Measurements from ENCODE around the gene ESAM. TPM values are rescaled to one million over a fixed set of nuclear protein-coding genes. Genes with fewer than 3 reads are reported as not detected.

Gene ESAM
- total and polyA plus RNA-seq, 2 of the 8 experiments (the other 6 are each of a cell fraction or from before 2014, with no cell fraction given), result 0.09 TPM; not detected in 1

DNA sequence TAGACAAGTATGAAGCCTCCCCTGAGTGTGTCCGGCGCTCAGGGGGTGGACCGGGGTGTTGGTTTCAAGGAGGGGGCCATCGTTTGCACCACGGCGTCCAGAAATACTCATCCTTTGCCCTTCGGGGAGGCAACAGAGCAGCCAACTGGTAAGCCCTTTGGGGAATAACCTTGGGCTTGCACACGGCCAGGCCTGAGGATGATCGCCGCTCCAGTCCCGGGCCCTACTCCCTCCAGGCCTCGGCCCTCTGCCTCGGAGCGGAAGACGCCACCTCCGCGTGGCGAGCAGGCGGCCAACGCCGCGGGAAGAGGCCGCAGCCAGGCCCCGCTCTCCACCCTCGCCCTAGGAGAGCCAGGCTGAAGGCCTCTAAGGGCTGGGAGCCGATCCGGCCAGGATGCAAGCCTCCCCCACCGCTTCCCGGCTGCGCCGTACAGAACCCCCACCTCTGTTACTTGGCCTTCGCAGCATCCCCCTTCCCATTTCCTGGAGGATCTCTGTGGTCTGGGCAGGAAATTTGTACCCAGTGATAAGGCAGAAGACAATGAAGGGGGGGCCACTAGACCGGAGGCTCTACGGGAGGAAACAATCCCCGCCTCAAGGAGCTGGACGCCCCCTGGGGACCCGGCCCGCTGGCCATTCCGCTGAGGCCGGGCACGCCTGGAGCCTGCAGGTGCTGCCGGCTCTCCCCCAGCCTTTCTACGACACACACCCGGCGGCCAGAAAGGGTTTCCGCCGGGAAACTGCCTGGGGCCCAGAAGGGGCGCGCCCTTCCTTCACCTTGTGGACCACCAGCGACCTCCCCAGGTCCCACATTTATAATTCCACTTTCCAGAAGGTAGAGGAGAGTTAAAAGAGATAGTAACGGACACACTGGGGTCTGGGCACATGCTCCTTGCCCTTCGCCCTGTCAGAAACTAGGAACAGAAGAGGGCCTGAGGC is 2.6 kb downstream of the ESAM start (continued):
- no peak for TF ChIP-seq CHD7 (IDR thresholded peaks at IDR 0.05; ENCODE audit: insufficient replicate concordance, low read length)
- peak; percentile 90 for TF ChIP-seq SUZ12 (IDR thresholded peaks at IDR 0.05; ENCODE audit: low read length)
- TF ChIP-seq, protein P1, sequence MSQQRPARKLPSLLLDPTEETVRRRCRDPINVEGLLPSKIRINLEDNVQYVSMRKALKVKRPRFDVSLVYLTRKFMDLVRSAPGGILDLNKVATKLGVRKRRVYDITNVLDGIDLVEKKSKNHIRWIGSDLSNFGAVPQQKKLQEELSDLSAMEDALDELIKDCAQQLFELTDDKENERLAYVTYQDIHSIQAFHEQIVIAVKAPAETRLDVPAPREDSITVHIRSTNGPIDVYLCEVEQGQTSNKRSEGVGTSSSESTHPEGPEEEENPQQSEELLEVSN (IDR thresholded peaks at IDR 0.05), result peak; percentile 98
- peak; percentile 97 for TF ChIP-seq MAX (IDR thresholded peaks at IDR 0.05)
- no peak for TF ChIP-seq CEBPB (IDR thresholded peaks at IDR 0.05; ENCODE audit: low read depth, low read length)
- TF ChIP-seq KDM4A (IDR thresholded peaks at IDR 0.05; ENCODE audit: low read depth, low read length, severe bottlenecking), result peak; percentile 46
- TF ChIP-seq RAD21 (IDR thresholded peaks at IDR 0.05 in 1 of 2, conservative IDR thresholded peaks at IDR 0.05 in 1 of 2; ENCODE audit: low read depth in 2 of 2, low read length in 2 of 2), result peak in 1 of 2 experiments; percentile 2; a peak in 1 of 4 replicates
